Measurements from ENCODE around the gene GALNT13. TPM values are rescaled to one million over a fixed set of nuclear protein-coding genes. Genes with fewer than 3 reads are reported as not detected.

The GALNT13 gene
- total RNA-seq, 1 donor: 0.36 TPM

DNA sequence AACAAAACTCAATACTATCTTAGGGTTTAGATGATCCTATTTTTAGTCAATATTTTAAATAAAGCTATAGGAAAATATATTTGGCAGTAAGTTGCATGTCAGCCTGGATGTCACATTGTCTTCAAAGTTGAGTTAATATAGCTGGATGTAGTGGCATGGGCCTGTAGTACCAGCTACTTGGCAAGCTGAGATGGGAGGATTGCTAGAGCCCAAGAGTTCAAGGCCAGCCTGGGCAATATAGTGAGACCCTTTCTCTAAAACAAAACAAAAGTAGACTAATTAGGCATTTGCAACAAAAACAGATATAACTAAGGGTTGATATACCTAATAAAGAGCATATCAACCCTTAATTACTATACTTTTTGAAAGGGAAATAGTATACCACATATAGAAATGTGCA lies 572.2 kb downstream of the GALNT13 start:
- TF ChIP-seq, protein P1, sequence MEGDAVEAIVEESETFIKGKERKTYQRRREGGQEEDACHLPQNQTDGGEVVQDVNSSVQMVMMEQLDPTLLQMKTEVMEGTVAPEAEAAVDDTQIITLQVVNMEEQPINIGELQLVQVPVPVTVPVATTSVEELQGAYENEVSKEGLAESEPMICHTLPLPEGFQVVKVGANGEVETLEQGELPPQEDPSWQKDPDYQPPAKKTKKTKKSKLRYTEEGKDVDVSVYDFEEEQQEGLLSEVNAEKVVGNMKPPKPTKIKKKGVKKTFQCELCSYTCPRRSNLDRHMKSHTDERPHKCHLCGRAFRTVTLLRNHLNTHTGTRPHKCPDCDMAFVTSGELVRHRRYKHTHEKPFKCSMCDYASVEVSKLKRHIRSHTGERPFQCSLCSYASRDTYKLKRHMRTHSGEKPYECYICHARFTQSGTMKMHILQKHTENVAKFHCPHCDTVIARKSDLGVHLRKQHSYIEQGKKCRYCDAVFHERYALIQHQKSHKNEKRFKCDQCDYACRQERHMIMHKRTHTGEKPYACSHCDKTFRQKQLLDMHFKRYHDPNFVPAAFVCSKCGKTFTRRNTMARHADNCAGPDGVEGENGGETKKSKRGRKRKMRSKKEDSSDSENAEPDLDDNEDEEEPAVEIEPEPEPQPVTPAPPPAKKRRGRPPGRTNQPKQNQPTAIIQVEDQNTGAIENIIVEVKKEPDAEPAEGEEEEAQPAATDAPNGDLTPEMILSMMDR (IDR thresholded peaks at IDR 0.05; ENCODE audit: extremely low read depth, low read depth, low read length): no peak
- Histone ChIP-seq H3K4me1 (ENCODE audit: insufficient read depth, low read length) (no peaks in the 10 kb centered on the region), H3K9me3 (ENCODE audit: low read depth, low read length) (no peaks in the 10 kb centered on the region), H2AFZ (ENCODE audit: low read length) (no peak overlapping the region), H4K20me1 (ENCODE audit: insufficient read depth, low read length) (no peaks in the 10 kb centered on the region), H3K4me3 (ENCODE audit: insufficient read depth, low read length) (no peak overlapping the region), H3K27ac (ENCODE audit: low read depth, low read length) (no peak overlapping the region), H3K36me3 (ENCODE audit: insufficient read depth, low read length) (no peaks in the 10 kb centered on the region), H3K4me2 (ENCODE audit: insufficient read depth, low read length) (no peak overlapping the region), H3K27me3 (ENCODE audit: insufficient read depth, low read length) (no peaks in the 10 kb centered on the region), H3K79me2 (ENCODE audit: insufficient read depth, low read length) (no peaks in the 10 kb centered on the region)
- no peak for DNase-seq (ENCODE audit: insufficient read length, low spot score, missing footprints)

DNA sequence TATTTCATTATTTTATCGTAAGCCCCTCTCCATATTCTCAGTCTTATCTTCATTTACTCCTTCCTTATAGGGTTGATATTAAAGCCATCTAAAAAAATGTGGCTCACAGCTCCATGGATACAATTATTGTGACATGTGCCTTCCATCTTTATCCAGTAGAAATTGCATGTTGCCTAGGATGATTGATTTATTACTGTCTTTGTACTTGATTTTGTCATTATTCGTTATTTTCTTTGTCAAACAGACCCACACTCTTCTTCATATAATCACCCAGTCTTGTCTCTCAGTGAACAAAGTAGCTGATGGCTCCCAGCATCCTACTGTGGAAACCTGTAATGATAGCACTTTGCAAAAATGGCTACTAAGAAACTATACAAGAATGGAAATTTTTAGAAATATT lies 574.6 kb downstream of the GALNT13 start:
- H3K79me2 ChIP-seq (ENCODE audit: insufficient read depth, low read length): no peaks in the 10 kb centered on the region
- no peak overlapping the region for H3K4me3 ChIP-seq (ENCODE audit: insufficient read depth, low read length)
- H3K4me2 ChIP-seq (ENCODE audit: insufficient read depth, low read length): no peak overlapping the region
- TF ChIP-seq, protein P1 (IDR thresholded peaks at IDR 0.05; ENCODE audit: extremely low read depth, low read depth, low read length): no peak
- no peaks in the 10 kb centered on the region for H3K27me3 ChIP-seq (ENCODE audit: insufficient read depth, low read length)
- H3K9me3 ChIP-seq (ENCODE audit: low read depth, low read length): no peaks in the 10 kb centered on the region
- no peak overlapping the region for H3K27ac ChIP-seq (ENCODE audit: low read depth, low read length)
- H3K4me1 ChIP-seq (ENCODE audit: insufficient read depth, low read length): no peaks in the 10 kb centered on the region
- no peaks in the 10 kb centered on the region for H3K36me3 ChIP-seq (ENCODE audit: insufficient read depth, low read length)
- no peaks in the 10 kb centered on the region for H4K20me1 ChIP-seq (ENCODE audit: insufficient read depth, low read length)
- no peak for DNase-seq (ENCODE audit: insufficient read length, low spot score, missing footprints)
- H2AFZ ChIP-seq (ENCODE audit: low read length): no peak overlapping the region

DNA sequence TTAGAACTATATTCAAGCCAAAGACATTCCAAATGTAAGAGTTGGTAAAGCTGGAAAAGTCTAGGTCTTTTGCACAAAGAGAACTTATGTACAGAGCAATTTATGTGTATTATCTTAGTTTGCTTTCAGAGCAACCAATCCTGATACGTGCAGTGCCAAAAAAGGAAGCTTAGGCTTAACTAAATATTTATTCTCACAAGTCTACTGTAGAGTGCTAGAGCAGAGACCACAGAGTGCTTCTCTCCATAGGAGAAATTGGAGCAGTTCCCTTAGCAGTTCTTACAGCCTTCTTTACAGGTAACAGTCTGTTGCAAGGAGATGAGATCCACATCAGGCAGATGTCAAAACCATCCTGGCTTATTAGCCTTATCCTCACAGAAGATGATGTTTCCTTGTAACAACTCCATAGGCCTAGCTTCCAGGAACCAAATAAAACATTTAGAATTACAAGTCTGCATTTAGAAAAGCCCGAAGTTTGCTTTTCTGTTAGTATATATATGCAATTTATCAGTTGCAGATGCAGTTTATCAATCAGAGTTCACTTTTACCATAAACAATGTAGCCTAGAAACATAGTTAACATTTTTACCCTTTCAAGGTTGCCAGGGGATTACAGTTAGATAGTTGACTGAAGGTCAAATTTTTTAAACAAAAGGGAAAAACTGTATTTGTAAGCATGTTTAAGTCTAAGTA lies 576.2 kb downstream of the GALNT13 start:
- Histone ChIP-seq H3K27me3 (ENCODE audit: insufficient read depth, low read length) (no peaks in the 10 kb centered on the region), H3K9me3 (ENCODE audit: low read depth, low read length) (no peaks in the 10 kb centered on the region), H4K20me1 (ENCODE audit: insufficient read depth, low read length) (no peaks in the 10 kb centered on the region), H3K27ac (ENCODE audit: low read depth, low read length) (no peak overlapping the region), H3K4me3 (ENCODE audit: insufficient read depth, low read length) (no peak overlapping the region), H3K4me2 (ENCODE audit: insufficient read depth, low read length) (no peak overlapping the region), H3K4me1 (ENCODE audit: insufficient read depth, low read length) (no peaks in the 10 kb centered on the region), H2AFZ (ENCODE audit: low read length) (no peak overlapping the region), H3K36me3 (ENCODE audit: insufficient read depth, low read length) (no peaks in the 10 kb centered on the region), H3K79me2 (ENCODE audit: insufficient read depth, low read length) (no peaks in the 10 kb centered on the region)
- TF ChIP-seq, protein P1 (IDR thresholded peaks at IDR 0.05; ENCODE audit: extremely low read depth, low read depth, low read length): no peak
- DNase-seq (ENCODE audit: insufficient read length, low spot score, missing footprints): no peak

DNA sequence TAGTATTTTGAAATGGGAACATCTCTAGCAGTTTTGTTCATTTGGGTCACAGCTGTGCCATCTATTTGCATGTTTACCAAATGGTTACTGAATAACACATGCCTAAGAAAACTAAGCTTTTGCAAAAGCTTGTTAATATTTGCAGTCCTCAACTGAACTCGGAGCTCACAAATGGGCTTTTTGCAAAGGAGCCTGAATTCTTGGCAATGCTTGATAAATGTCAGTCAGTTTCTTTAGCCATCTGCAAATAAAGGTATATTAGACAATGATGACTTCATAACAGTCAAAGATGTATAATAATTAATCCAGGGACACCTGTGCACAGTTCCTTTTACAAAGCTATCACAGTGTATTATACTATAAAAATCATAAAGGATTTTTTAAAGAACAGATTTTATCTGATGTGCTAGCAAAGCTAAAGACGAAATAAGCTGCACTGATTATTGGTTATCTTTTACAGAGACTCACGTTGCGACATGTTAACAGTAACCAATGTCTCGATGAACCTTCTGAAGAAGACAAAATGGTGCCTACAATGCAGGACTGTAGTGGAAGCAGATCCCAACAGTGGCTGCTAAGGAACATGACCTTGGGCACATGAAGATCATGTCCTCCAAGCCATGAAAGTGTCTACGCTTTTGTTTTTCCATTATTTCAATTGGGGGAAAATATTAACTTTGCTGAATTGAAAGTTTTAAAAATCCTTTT lies 578.4 kb downstream of the GALNT13 start:
- no peaks in the 10 kb centered on the region for H3K36me3 ChIP-seq (ENCODE audit: insufficient read depth, low read length)
- no peaks in the 10 kb centered on the region for H3K9me3 ChIP-seq (ENCODE audit: low read depth, low read length)
- TF ChIP-seq, protein P1 (IDR thresholded peaks at IDR 0.05; ENCODE audit: extremely low read depth, low read depth, low read length): no peak
- H3K4me1 ChIP-seq (ENCODE audit: insufficient read depth, low read length): no peaks in the 10 kb centered on the region
- H3K4me3 ChIP-seq (ENCODE audit: insufficient read depth, low read length): no peak overlapping the region
- H4K20me1 ChIP-seq (ENCODE audit: insufficient read depth, low read length): no peaks in the 10 kb centered on the region
- H3K27me3 ChIP-seq (ENCODE audit: insufficient read depth, low read length): no peaks in the 10 kb centered on the region
- no peak for DNase-seq (ENCODE audit: insufficient read length, low spot score, missing footprints)
- no peaks in the 10 kb centered on the region for H3K79me2 ChIP-seq (ENCODE audit: insufficient read depth, low read length)
- H3K4me2 ChIP-seq (ENCODE audit: insufficient read depth, low read length): no peak overlapping the region
- no peak overlapping the region for H3K27ac ChIP-seq (ENCODE audit: low read depth, low read length)
- no peak overlapping the region for H2AFZ ChIP-seq (ENCODE audit: low read length)
